ENCODE results near the gene POC1A.

- TF ChIP-seq CTCF (IDR thresholded peaks at IDR 0.05 in 2 of 3, conservative IDR thresholded peaks at IDR 0.05 in 1 of 3; ENCODE audit: insufficient read depth in 2 of 3, low read depth in 1 of 3, low read length in 3 of 3), result no peak
- no peak for TF ChIP-seq SREBF2 (CRISPR knock-in tag; IDR thresholded peaks at IDR 0.05)
- TF ChIP-seq ZBTB26 (CRISPR knock-in tag; IDR thresholded peaks at IDR 0.05), result no peak
- no peak for TF ChIP-seq ZNF197 (CRISPR knock-in tag; IDR thresholded peaks at IDR 0.05; ENCODE audit: low read depth)
- TF ChIP-seq RAD21 (CRISPR knock-in tag; conservative IDR thresholded peaks at IDR 0.05 in 1 of 2, IDR thresholded peaks at IDR 0.05 in 1 of 2), result no peak
- TF ChIP-seq DLX4 (CRISPR knock-in tag; IDR thresholded peaks at IDR 0.05), result no peak
- TF ChIP-seq DNMT1 (IDR thresholded peaks at IDR 0.05), result no peak
- TF ChIP-seq NR2C1 (IDR thresholded peaks at IDR 0.05), result no peak
- no peak for TF ChIP-seq NR2C1 (tag; IDR thresholded peaks at IDR 0.05)
- TF ChIP-seq RAD51 (IDR thresholded peaks at IDR 0.05; ENCODE audit: borderline replicate concordance, low read depth), result no peak
Observed at GRCh38 chr3:52034212-52034611, 120.0 kb downstream of the POC1A start.

All from K562 (cell line).